HepG2 (cell line): ENCODE data around the gene EHBP1. TPM values are rescaled to one million over a fixed set of nuclear protein-coding genes. Genes with fewer than 3 reads are reported as not detected.

Experiments used
- ATAC-seq: fragments of 200-7000 bp; cut with Tn5 transposase; 3 replicates; pipeline ENCODE4 v1.9.1; 2020; ENCODE audit warnings: mild to moderate bottlenecking, moderate library complexity
- BruUV-seq: library from RNA; stranded (reverse); fragments of 400-500 nt; replicated peaks from 2 replicates; lab custom pipeline; 2021; lab: Mats Ljungman, UMichigan
- CTCF ChIA-PET: fragments of 300-600 bp; formaldehyde crosslinking; extraction: SDS; loops from one replicate; lab custom pipeline; 2021; ENCODE audit warnings: low total read pairs, inconsistent platforms, low intra/inter-chr PET ratio; lab: Yijun Ruan, JAX
- POLR2A ChIA-PET: fragments of 350-600 bp; sonication (Branson Sonifier 250); formaldehyde crosslinking; loops from one replicate; lab custom pipeline; 2020; ENCODE audit warnings: antibody characterized with exemption, inconsistent platforms; lab: Yijun Ruan, JAX
- DNase-seq: peaks from one replicate; pipeline ENCODE4 v3.0.0-alpha.2; 2015; ENCODE audit warnings: low spot score
- FAIRE-seq: peaks from 3 replicates; lab custom pipeline; 2011; peaks lifted over from hg19 to GRCh38; lab: Jason Lieb, UNC
- H2AFZ ChIP-seq: one replicate; pipeline ENCODE4 v1.6.1; 2011; ENCODE audit warnings: low read length, inconsistent platforms
- H3K27ac ChIP-seq: fragments of 300-600 bp; 3 replicates; pipeline ENCODE4 v1.8.0; 2011; ENCODE audit warnings: mixed run types, mild to moderate bottlenecking, mixed read lengths, low read length, inconsistent platforms; ENCODE audit not compliant: insufficient read depth; ENCODE audit errors: extremely low read length
- H3K27me3 ChIP-seq, 2 experiments: fragments of 200-600 bp in 1 of 2; 2 replicates in 1 of 2; 3 replicates in 1 of 2; pipeline versions ENCODE4 v1.6.0 to v1.8.0; 2011; ENCODE audit warnings: low read length in 2 of 2, mild to moderate bottlenecking in 2 of 2, moderate library complexity in 2 of 2, inconsistent platforms in 1 of 2; ENCODE audit not compliant: insufficient read depth in 2 of 2, control insufficient read depth in 1 of 2
- H3K36me3 ChIP-seq, 2 experiments: fragments of 200-600 bp in 1 of 2; replicated peaks in 1 of 2; 2 replicates in 1 of 2; 3 replicates in 1 of 2; pipeline versions ENCODE4 v1.5.1 to v1.8.0; 2011; ENCODE audit warnings: low read length in 2 of 2, inconsistent platforms in 1 of 2; ENCODE audit not compliant: insufficient read depth in 2 of 2, control insufficient read depth in 1 of 2
- H3K4me1 ChIP-seq: 2 replicates; pipeline ENCODE4 v1.5.1; 2012; ENCODE audit warnings: low read length, inconsistent platforms; ENCODE audit not compliant: insufficient read depth
- H3K4me2 ChIP-seq: 2 replicates; pipeline ENCODE4 v1.6.0; 2011; ENCODE audit warnings: low read depth, low read length, inconsistent platforms
- H3K4me3 ChIP-seq, 3 experiments: fragments of 200-600 bp in 1 of 3; sonication (generic), shearing (Covaris generic) in 1 of 3; replicated peaks in 1 of 3; 2 replicates each; pipeline ENCODE4 v1.5.1; 2011 to 2016; ENCODE audit warnings: low read length in 3 of 3, inconsistent platforms in 2 of 3, low read depth in 2 of 3, mild to moderate bottlenecking in 2 of 3, control low read depth in 1 of 3, mixed read lengths in 1 of 3; ENCODE audit not compliant: insufficient read depth in 1 of 3
- H3K79me2 ChIP-seq: one replicate; pipeline ENCODE4 v1.6.1; 2011; ENCODE audit warnings: low read length, inconsistent platforms; ENCODE audit not compliant: insufficient read depth
- H3K9ac ChIP-seq: 2 replicates; pipeline ENCODE4 v1.6.0; 2011; ENCODE audit warnings: mild to moderate bottlenecking, low read depth, low read length, inconsistent platforms; ENCODE audit not compliant: insufficient read depth
- H3K9me3 ChIP-seq: 2 replicates; pipeline ENCODE4 v1.5.1; 2012; ENCODE audit warnings: mild to moderate bottlenecking, low read length
- H4K20me1 ChIP-seq: 2 replicates; pipeline ENCODE4 v1.6.0; 2011; ENCODE audit warnings: inconsistent platforms, mild to moderate bottlenecking, low read length, moderate library complexity; ENCODE audit not compliant: insufficient read depth
- CCDC6 ChIP-seq: sonication (generic); formaldehyde crosslinking; IDR thresholded peaks from 2 replicates; pipeline ENCODE4 v1.8.1; 2022; ENCODE audit warnings: mild to moderate bottlenecking, missing genetic modification reagents, moderate library complexity
- ZEB1 ChIP-seq: IDR thresholded peaks from 2 replicates; pipeline ENCODE4 v1.6.1; 2012; ENCODE audit warnings: mild to moderate bottlenecking, low read depth, inconsistent platforms; ENCODE audit not compliant: insufficient replicate concordance
- WGBS: methylation state at CpG from one replicate; pipeline ENCODE4 v1.1.6; 2017; ENCODE audit warnings: low lambda C conversion rate; 5-methylcytosine and 5-hydroxymethylcytosine counted together
- in situ Hi-C: cut with HindIII; loops from 2 replicates; pipeline ENCODE4 v1.10.0; 2017; ENCODE audit warnings: low pct_unique_long_range_greater_than_20kb; ENCODE audit not compliant: extremely low pct_ligation_motif_present
- intact Hi-C: fragments of 100-400 bp; cut with micrococcal nuclease; formaldehyde crosslinking; loops from one replicate; pipeline ENCODE4 v1.10.0; 2022; ENCODE audit not compliant: unreplicated experiment
- polyA plus RNA-seq, 8 experiments: library from polyadenylated mRNA; depleted of rRNA in 3 of 8; stranded (reverse) in 7 of 8; unstranded in 1 of 8; fragments of >200 nt; fragmentation: Illumina TruSeq in 4 of 8; extraction: Trizol in 4 of 8; gene quantifications; 2 replicates each; pipeline versions ENCODE4 v1.2.1 to v1.2.3, GENCODE V29; 2011 to 2016; ENCODE audit warnings: low read depth in 4 of 8, missing spikeins in 1 of 8, mixed read lengths in 1 of 8; ENCODE audit not compliant: insufficient read depth in 1 of 8
- total RNA-seq, 5 experiments: library from RNA; depleted of rRNA; stranded (reverse); fragments of >200 nt; fragmentation: Illumina TruSeq; extraction: Trizol; gene quantifications; 2 replicates each; pipeline ENCODE4 v1.2.3, GENCODE V29; 2016; ENCODE audit warnings: low read depth in 1 of 5
- TF ChIP-seq, protein P1 (sequence below): sonication (generic); formaldehyde crosslinking; IDR thresholded peaks from 2 replicates; pipeline ENCODE4; 2020; ENCODE audit warnings: missing genetic modification reagents, mild to moderate bottlenecking, borderline replicate concordance
- TF ChIP-seq, protein P2 (sequence below): IDR thresholded peaks from 2 replicates; pipeline ENCODE4 v1.6.1; 2018; ENCODE audit warnings: missing genetic modification reagents

EHBP1 gene
- total and polyA plus RNA-seq, 2 of the 13 experiments (the other 11 are each of a cell fraction or from before 2014, with no cell fraction given): 93.5 to 146 TPM

DNA sequence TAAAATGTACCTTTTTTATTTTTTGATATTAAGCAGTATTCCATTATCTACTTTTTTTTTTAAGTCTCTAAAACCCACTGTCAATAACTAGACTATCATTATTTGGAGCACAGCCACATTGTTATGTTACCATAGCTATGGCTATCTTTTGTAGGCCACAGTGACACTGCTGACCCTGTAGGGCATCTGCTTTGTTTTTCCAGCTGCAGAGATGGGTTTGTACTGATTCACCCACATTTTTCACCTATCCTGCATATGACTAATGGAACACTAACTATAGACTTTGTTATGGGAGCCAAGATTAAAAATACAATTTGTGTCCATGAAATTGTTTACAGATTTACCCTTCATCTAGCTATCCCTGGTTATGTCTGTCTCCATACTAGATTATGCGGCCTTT, 323.5 kb downstream of the EHBP1 start:
- no TSS peak for BruUV-seq
- no peaks in the 10 kb centered on the region; the same call in 1 of the 2 replicates for H4K20me1 ChIP-seq
- FAIRE-seq (no peak), ATAC-seq (no peak), DNase-seq (no peak)
- no peaks in the 10 kb centered on the region for H3K79me2 ChIP-seq
- in situ Hi-C loops: no loop called here
- ChIA-PET POLR2A (no interaction called here), CTCF (no interaction called here)
- no peak for TF ChIP-seq CCDC6
- TF ChIP-seq, protein P1, sequence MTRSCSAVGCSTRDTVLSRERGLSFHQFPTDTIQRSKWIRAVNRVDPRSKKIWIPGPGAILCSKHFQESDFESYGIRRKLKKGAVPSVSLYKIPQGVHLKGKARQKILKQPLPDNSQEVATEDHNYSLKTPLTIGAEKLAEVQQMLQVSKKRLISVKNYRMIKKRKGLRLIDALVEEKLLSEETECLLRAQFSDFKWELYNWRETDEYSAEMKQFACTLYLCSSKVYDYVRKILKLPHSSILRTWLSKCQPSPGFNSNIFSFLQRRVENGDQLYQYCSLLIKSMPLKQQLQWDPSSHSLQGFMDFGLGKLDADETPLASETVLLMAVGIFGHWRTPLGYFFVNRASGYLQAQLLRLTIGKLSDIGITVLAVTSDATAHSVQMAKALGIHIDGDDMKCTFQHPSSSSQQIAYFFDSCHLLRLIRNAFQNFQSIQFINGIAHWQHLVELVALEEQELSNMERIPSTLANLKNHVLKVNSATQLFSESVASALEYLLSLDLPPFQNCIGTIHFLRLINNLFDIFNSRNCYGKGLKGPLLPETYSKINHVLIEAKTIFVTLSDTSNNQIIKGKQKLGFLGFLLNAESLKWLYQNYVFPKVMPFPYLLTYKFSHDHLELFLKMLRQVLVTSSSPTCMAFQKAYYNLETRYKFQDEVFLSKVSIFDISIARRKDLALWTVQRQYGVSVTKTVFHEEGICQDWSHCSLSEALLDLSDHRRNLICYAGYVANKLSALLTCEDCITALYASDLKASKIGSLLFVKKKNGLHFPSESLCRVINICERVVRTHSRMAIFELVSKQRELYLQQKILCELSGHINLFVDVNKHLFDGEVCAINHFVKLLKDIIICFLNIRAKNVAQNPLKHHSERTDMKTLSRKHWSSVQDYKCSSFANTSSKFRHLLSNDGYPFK (CRISPR knock-in tag): no peak
- TF ChIP-seq, protein P2, sequence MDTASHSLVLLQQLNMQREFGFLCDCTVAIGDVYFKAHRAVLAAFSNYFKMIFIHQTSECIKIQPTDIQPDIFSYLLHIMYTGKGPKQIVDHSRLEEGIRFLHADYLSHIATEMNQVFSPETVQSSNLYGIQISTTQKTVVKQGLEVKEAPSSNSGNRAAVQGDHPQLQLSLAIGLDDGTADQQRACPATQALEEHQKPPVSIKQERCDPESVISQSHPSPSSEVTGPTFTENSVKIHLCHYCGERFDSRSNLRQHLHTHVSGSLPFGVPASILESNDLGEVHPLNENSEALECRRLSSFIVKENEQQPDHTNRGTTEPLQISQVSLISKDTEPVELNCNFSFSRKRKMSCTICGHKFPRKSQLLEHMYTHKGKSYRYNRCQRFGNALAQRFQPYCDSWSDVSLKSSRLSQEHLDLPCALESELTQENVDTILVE (CRISPR knock-in tag): no peak
- TF ChIP-seq ZEB1: no peak
- peaks cover 10 to 53% of the 10 kb centered on the region in 2 experiments for H3K36me3 ChIP-seq
- no peak overlapping the region for H3K27ac ChIP-seq
- no peaks in the 10 kb centered on the region for H3K9me3 ChIP-seq
- no peak overlapping the region for H3K4me2 ChIP-seq
- H2AFZ ChIP-seq: no peak overlapping the region
- intact Hi-C loops: no loop called here
- WGBS: 96% methylated on average over 1 of the region's 1 CpG
- no peak overlapping the region for H3K4me3 ChIP-seq
- H3K27me3 ChIP-seq: no peaks in the 10 kb centered on the region
- H3K4me1 ChIP-seq: no peaks in the 10 kb centered on the region
- no peak overlapping the region for H3K9ac ChIP-seq
